GM21447 (cell line): ENCODE measurements around the gene MEGF11.

Experiments used
- ATAC-seq: cut with Tn5 transposase; IDR thresholded peaks from one replicate; pipeline ENCODE4 v1.9.1; 2021; ENCODE audit not compliant: unreplicated experiment

MEGF11 gene

DNA sequence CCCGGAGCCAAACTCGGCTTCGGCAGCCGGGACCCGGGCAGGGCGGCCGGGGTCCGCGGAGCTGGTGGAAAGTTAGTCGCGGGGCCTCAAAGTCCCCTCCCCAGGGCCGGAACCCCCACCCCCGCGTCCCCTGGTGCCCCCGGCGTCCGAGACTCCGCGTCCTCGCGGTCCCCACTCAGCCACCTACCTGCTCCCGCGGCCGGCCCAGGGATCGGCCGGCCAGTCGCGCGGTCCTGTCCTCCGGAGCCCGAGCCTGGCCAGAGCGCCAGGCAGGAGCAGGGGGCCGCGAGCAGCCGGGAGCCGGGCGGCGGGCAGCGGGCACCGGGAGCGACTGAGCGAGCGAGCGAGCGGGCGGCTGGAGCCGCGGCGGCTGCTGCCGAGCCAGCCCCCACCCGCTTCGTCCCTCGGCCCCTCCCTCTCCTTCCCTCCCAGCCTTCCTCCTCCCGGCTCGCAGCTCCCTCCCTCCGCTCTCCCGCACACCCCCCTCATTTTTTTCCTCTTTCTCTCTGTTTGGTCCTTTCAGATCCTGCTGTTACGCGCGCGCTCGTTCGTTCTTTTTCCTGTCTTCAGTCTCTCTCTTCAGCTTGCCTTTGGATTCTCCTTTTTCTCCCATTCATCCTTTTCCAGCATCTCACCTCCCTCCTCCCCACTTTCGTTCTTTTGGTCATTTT lies at the start of gene MEGF11:
TSS of gene MEGF11 (minus strand) at position 333 of the 671 bp plus-strand sequence. CDS start 125,347 bp downstream, outside the sequence.
- ATAC-seq = no peak

GRCh38 chr15:66302489-66303278 lies 49.1 kb upstream of the MEGF11 start:
- no peak for ATAC-seq

GRCh38 chr15:66298803-66299251 lies 45.3 kb upstream of the MEGF11 start:
- ATAC-seq = no peak

DNA sequence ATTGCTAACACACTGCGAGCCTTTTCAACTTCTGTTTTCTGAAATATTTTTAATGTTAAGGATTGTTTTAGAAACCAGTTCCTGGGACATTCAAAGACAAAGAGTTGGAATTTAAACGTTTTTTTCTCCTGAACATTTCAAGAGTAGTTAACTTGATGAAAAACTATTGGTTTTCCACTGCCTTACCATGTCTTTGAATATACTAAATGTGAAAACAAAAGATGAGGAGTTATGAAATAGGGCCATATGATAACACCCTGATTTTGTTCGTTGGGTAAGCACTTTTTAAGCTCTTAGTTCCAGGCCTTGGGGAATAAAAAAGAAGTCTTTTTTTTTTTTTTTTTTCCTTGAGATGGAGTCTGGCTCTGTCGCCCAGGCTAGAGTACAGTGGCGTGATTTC lies 42.6 kb upstream of the MEGF11 start:
- ATAC-seq = no peak

DNA sequence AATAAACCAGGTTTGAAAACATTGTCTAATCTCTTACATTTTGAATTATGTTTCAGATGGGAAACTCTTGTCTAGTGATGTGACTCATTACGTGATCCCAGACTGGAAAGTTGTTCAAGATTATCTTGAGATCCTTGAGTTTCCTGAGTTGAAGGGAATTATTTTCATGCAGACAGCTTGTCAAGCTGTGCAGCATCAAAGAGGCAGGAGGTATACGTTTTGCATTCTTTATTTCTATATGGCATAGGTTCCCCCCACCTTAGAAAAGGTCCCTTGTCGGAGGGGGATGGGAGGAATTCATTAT lies 41.3 kb upstream of the MEGF11 start:
- no peak for ATAC-seq

DNA sequence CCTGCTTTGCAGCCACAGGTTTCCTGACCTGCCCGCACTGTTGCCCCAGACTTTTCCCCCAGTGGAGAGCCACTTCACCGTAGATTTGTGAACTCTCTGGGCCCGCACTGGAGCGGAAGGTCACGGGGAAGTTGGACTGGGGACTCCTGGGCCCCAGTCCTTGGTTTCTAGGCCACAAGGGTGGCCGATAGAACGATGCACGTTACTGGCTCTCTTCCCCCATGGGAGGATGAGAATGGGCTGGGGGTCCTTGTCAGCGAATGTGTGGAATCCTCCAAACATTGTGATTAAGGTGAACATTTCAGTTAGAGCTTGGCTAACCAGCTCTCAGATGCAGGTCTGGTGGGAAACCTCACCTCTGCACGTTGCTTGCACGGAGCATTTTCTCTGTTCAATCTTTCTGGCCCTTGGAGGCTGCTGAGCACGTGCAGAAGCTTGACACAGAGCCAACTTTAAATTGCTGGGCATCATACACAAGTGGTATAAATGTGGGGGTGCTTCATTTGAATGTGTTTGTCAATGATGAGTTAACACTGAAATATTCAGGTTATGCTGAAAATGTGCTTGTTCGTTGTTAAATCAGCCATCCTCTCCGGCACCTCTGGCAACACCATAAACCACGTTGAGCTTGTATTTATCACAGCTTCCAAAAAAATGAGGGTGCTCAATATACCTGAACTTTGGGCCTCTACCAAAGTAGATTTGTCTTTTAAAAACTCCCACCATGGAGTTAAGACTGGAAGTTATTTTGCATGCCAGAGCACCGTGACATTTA lies 40.8 kb upstream of the MEGF11 start:
- ATAC-seq = peak; percentile 32

DNA sequence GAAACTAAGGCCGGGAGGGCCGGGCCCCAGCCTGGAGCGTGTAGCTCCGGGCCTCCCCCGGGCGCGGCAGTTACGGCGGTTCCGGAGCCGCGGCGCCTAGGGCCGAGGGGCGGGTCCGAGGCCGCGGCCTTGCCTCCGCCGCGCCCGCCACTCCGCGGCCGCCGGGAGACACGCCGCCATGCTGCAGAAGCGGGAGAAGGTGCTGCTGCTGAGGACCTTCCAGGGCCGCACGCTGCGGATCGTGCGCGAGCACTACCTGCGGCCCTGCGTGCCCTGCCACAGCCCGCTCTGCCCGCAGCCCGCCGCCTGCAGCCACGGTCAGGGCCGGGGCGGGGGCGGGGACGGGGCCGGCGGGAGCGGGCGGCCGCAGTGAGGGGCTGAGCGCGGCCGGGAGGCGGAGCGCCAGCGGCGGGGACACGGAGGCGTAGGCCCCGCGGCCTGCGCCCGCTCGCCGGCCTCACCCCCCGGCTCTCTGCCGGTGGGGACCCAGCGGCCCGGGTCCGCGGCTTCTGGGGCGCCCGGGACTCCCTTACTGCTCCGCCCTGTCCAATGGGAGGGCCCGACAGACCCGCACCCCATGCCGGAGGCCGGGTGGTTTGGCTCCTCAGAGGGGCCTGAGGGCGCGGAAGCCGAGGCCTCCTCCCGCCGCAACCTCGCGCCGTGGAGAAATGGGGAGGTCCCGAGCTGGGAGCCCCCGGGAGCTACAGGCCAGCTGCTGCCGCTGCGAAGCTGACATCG lies 40.0 kb upstream of the MEGF11 start, which contains the start of gene DIS3L:
TSS of gene DIS3L (plus strand) at position 150 of the 738 bp plus-strand sequence. CDS start at position 179, 29 bp downstream.
- peak; percentile 52 for ATAC-seq

GRCh38 chr15:66292571-66293418 lies 39.2 kb upstream of the MEGF11 start:
- no peak for ATAC-seq

DNA sequence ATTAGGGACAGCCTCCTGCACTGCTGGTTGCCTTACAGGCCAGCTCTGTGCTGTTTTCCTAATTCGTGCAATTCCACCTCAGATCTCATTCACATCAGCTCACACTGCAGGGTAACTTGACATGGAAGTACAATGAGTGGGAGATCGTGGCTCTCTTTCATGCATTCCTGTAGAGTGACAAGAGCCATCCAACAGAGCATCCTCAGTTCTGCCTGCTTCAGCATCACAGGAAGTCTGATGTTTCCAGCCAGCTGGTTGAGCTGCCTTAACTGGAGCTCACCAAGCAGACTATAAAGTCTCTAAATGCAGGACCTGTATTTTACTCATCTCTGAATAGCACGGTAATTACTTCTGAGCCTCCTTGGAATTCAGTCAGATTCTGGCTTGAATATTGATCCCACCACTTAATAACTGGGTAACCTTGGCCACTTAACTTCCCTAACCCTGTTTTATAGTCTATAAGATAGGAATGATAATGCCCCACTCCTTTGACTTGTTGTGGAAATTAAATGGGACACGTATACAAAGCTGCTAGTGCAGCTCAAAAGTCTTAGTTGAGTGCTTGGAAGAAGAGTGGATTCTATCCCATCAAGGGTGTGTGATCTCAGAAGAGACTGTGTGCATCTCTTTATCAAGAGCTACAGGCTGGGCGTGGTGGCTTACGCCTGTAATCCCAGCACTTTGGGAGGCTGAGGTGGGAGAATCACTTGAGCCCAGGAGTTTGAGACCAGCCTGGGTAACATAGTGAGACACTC lies 38.4 kb upstream of the MEGF11 start:
- ATAC-seq = no peak

GRCh38 chr15:66290518-66290917 lies 37.0 kb upstream of the MEGF11 start:
- no peak for ATAC-seq

DNA sequence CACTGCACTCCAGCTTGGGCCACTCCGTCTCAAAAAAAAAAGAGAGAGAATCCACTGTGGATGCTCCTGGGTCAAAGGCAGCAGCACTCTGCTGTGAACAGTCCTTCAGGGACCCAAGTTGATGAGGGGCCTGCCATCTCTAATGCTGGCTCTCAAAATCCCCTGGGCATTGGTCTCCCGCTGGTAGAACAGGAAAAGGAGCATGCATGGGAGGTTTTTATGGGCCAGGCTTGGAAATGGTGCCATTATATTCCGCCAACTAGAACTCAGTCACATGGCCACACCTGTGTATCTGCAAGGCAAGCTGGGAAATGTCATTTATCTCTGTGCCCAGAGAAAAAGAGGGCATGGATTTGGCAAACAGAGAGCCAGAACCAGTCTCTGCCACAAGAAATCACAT lies 36.5 kb upstream of the MEGF11 start:
- no peak for ATAC-seq

DNA sequence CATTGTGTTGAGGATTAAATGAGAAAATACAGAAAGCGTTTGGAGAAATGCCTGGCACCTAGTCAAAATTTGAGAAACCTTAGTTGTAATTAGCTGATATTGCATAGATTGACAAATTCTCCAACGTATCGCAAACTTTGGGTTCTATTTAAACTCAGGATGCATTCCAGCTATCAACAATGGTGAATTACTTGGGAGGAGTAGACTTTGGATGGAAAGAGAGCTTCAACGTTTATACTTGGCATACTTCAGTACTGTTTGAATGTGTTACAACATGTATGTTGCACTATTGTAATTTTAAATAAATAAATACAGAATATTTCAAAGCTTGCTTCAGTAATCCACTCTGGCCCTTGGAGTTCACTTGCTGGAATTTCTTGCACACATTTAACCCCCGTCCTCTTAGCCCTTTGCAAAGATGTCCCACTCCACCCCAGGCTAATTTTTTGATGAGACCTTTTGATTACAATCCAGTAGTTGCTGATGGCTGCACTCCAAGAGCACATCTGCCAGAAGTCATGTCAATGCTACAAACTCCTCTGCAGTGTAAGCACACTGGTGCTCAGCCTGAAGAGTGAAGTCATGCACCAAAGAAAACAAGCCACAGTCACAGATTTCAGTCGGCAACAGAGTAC lies 35.1 kb upstream of the MEGF11 start:
- no peak for ATAC-seq

- ATAC-seq = no peak
Observed at GRCh38 chr15:66288093-66288492, 34.5 kb upstream of the MEGF11 start.

- no peak for ATAC-seq
Observed at GRCh38 chr15:66287461-66288057, 34.0 kb upstream of the MEGF11 start.

DNA sequence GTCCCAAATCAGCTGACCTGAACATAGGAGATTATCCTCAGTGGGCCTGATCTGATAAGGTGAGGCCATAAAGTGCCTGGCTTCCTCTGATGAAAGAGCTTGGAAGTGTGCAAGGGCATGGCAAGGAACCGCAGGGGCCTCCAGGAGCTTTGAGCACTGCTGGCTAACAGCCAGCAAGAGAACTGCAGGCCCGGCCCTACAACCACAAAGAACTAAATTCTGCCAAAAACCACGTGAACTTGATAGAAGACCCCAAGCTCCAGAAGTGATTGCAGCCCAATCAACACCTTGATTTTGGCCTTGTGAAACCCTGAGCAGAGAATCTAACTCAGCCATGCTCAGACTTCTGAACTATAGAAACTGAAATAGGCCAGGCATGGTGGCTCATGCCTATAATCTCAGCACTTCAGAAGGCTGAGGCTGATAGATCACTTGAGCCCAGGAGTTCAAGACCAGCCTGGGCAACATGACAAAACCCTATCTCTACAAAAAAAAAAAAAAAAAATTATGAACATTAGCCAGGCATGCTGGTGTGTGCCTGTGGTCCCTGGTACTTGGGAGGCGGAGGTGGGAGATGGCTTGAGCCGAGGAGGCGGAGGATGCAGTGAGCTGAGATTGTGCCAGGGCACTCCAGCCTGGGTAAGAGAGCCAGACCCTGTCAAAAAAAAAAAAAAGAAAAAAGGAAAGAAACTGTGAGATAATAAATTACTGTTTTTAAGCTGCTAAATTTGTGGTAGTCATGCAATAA lies 32.2 kb upstream of the MEGF11 start:
- ATAC-seq = no peak

DNA sequence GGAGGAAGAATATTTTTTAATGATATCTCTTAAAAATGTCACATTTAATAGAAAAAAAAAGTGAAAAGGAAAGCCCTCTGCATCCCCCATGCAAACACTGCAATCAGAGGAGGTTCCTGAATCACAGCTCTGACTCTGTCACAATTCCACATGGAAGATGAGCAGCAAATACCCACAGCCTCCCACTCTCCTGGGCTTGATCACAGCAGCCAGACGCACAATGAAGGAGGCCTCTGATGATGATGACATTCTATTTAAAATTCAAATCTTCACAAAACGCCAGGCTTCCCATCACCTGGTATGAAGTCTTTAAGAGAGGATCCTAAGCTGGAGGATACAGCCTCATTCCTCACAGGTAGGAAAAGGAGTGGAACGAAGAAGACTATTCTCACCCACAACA lies 30.7 kb upstream of the MEGF11 start:
- no peak for ATAC-seq

DNA sequence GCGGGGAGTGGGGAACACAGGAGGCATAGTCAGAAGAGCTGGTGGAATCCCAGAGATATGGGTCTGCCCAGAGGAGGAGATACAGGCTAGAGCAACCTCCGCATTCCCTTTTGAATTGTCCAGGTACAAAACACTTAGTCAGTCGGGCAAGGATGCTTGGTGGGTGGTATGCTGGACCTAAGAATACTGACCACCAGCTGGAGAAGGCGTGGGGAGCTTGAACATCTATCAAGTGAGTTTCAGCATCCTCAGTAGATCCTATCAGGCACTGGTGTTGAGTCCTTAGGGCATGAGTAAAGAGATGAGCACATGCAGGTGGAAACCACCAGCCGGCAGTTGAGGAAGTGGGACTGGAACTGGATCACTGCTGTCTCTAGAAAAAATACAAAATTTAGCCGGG lies 25.1 kb upstream of the MEGF11 start:
- no peak for ATAC-seq

DNA sequence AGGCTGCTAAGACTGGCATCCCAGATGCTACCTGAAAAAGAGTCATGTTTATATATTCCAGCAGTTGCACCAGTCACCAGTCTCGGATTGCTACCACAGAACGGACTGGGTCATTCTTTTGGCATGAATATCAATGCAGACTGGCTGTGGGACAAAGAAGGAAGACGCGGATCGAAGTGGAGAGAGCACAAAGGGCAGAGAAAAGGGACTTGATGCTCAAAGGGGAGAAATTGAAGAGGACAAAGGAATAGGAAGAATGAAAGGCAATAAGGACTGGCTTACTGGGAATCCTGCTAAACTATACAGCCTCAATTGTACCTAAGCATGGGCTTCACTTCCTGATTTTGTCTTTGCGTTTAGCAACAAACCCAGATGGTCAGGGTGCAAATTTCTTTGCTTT lies 24.5 kb upstream of the MEGF11 start:
- ATAC-seq = no peak
